GM12891 (cell line): ENCODE measurements around the gene PACSIN1.

Experiments
- POLR2A ChIP-seq: IDR thresholded peaks from 2 replicates; pipeline ENCODE4 v1.6.1; 2011; ENCODE audit warnings: low read depth, low read length, control low read depth
- POLR2AphosphoS5 ChIP-seq: IDR thresholded peaks from 2 replicates; pipeline ENCODE4 v1.6.1; 2011; ENCODE audit warnings: low read depth, low read length, control low read depth
- SPI1 ChIP-seq: IDR thresholded peaks from 2 replicates; pipeline ENCODE4 v1.6.1; 2011; ENCODE audit warnings: low read depth, low read length, control low read depth
- TAF1 ChIP-seq: IDR thresholded peaks from 2 replicates; pipeline ENCODE4 v1.6.1; 2011; ENCODE audit warnings: low read depth, low read length, control low read depth

DNA sequence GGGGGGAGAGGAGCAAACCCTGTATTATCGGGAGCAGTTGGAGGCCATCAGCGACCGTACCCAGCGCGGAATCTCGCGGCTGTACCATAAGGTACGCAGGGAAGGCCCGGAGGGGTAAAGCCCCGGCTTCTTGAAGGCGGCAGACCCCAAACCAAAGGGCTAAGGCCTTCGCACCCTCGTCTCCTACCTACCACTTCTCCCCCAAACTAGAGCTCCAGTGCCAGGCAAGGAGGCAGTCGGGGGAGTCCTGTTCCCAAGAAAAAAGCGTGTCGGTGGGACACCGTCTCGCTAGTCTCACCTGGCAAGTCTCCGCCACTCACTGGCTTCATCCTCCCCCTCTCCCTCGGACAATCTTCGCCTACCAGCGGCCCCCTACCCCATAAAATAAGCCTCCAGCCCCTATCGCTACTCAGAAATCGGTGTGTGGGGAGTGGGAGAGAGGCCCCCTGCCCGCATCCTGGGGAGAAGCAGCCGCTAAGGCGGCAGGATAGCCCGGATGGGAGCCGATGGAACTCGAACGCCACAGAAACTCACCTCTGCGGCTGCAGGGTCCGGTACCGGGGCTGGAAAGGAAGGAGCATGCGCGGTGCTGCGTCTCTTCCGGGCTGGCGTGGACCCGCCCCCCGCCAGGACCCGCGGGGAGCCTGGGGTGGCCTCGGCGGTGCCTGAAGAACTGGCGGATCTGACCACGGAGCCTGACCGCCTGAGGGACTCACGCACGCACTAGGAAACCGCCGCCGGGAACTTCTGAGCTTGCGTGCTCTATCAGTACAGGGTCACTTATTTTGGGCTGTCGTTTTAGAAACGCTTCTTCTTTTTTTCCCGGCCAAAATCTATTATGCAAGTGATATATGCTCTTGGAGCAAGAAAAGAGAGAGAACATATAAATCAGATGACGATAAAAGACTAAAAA is 40.1 kb upstream of the PACSIN1 start, which contains the start of gene RPS10:
- TF ChIP-seq TAF1 (peak; percentile 99), POLR2AphosphoS5 (peak; percentile 97), POLR2A (peak; percentile 97), SPI1 (no peak)
